ENCODE data around the gene SARDH.

SARDH gene

DNA sequence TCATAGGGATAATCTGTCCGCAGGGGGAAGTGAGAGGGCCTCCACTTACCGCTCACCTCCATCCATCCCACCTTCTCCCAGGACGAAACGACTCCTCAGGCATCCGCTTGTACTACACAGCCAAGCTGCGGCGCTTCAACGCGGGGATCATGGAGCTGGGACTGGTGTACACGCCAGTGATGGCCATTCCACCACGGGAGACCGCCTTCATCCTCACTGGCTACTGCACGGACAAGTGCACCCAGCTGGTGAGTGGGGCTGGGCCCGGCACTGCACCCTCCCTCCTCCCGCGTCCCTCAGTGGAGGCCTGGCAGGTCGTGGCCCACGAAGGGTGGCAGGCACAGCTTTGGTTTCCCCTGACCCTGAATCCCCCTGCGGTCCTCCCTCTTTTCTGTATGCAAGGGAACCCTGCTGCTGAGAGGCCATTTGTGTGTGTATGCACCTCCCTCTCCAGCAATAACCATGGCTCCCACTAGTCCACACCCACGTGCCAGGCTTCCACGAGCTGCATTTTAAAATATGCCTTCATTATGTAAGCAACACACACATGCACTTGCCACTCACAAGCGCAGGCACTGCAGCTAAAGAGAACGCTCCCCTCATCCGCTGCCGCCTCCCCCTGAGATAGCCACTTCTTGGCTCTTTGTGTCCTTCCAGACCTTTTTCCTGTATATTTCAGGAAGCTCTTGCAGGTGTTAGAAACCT, 90.2 kb downstream of the SARDH start:
- no peaks in the 10 kb centered on the region for H3K36me3 ChIP-seq (ENCODE audit: insufficient read depth, low read length)
- no peak overlapping the region for H3K27ac ChIP-seq (ENCODE audit: low read depth, low read length, poor library complexity, severe bottlenecking)
- no peaks in the 10 kb centered on the region for H3K9me3 ChIP-seq (ENCODE audit: low read length)
- H3K9me2 ChIP-seq (ENCODE audit: low read depth, low read length): no peaks in the 10 kb centered on the region
- no peaks in the 10 kb centered on the region for H3F3A ChIP-seq (ENCODE audit: insufficient read depth, low read length)
- H3K9ac ChIP-seq (ENCODE audit: low read length): no peak overlapping the region
- H3K79me2 ChIP-seq (ENCODE audit: insufficient read depth, low read length): no peaks in the 10 kb centered on the region
- TF ChIP-seq EZH2 (IDR thresholded peaks at IDR 0.05; ENCODE audit: borderline replicate concordance, low read length): no peak
- TF ChIP-seq, protein P1, sequence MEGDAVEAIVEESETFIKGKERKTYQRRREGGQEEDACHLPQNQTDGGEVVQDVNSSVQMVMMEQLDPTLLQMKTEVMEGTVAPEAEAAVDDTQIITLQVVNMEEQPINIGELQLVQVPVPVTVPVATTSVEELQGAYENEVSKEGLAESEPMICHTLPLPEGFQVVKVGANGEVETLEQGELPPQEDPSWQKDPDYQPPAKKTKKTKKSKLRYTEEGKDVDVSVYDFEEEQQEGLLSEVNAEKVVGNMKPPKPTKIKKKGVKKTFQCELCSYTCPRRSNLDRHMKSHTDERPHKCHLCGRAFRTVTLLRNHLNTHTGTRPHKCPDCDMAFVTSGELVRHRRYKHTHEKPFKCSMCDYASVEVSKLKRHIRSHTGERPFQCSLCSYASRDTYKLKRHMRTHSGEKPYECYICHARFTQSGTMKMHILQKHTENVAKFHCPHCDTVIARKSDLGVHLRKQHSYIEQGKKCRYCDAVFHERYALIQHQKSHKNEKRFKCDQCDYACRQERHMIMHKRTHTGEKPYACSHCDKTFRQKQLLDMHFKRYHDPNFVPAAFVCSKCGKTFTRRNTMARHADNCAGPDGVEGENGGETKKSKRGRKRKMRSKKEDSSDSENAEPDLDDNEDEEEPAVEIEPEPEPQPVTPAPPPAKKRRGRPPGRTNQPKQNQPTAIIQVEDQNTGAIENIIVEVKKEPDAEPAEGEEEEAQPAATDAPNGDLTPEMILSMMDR (IDR thresholded peaks at IDR 0.05; ENCODE audit: low read length): no peak
- H3K27me3 ChIP-seq (ENCODE audit: insufficient read depth, low read length): peaks cover 3% of the 10 kb centered on the region; the same call in 1 of the 2 replicates
- no peaks in the 10 kb centered on the region for H4K20me1 ChIP-seq (ENCODE audit: insufficient read depth, low read length)
- no peak overlapping the region for H3K4me3 ChIP-seq (ENCODE audit: low read depth, low read length, poor library complexity, severe bottlenecking)
- H2AFZ ChIP-seq (ENCODE audit: low read length): no peak overlapping the region
- no peaks in the 10 kb centered on the region for H3K4me1 ChIP-seq (ENCODE audit: insufficient read depth, low read length, severe bottlenecking)
- no peak overlapping the region for H3K4me2 ChIP-seq (ENCODE audit: low read length)

DNA sequence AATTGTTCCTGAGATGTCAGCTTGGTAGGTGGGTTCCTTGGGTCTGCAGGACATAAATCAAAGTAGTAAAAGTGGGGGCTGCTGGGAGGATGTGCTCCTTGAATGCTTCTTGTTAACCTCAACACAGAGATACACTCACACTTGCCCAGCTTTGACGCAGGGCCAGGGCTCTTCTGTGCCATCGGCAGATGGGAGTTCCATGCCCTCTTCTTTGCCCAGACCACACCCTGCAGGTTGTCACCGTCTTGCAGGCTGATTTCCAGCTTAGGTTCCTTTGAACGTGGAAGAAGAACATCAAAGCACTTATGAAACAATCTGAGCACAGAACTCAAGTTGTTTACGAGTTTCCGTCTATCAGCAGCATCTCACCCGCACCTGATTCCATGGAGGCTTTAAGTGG, 91.0 kb downstream of the SARDH start:
- no peaks in the 10 kb centered on the region for H3F3A ChIP-seq (ENCODE audit: insufficient read depth, low read length)
- H3K4me1 ChIP-seq (ENCODE audit: insufficient read depth, low read length, severe bottlenecking): no peaks in the 10 kb centered on the region
- H3K79me2 ChIP-seq (ENCODE audit: insufficient read depth, low read length): no peaks in the 10 kb centered on the region
- no peak overlapping the region for H3K27ac ChIP-seq (ENCODE audit: low read depth, low read length, poor library complexity, severe bottlenecking)
- H2AFZ ChIP-seq (ENCODE audit: low read length): no peak overlapping the region
- H3K36me3 ChIP-seq (ENCODE audit: insufficient read depth, low read length): no peaks in the 10 kb centered on the region
- TF ChIP-seq EZH2 (IDR thresholded peaks at IDR 0.05; ENCODE audit: borderline replicate concordance, low read length): no peak
- no peaks in the 10 kb centered on the region for H3K9me2 ChIP-seq (ENCODE audit: low read depth, low read length)
- H3K4me3 ChIP-seq (ENCODE audit: low read depth, low read length, poor library complexity, severe bottlenecking): no peak overlapping the region
- H3K9ac ChIP-seq (ENCODE audit: low read length): no peak overlapping the region
- H3K9me3 ChIP-seq (ENCODE audit: low read length): no peaks in the 10 kb centered on the region
- 0 out of 2 replicates have a peak, but pooled peaks cover 5% of the 10 kb centered on the region for H3K27me3 ChIP-seq (ENCODE audit: insufficient read depth, low read length)
- H4K20me1 ChIP-seq (ENCODE audit: insufficient read depth, low read length): no peaks in the 10 kb centered on the region
- no peak overlapping the region for H3K4me2 ChIP-seq (ENCODE audit: low read length)

DNA sequence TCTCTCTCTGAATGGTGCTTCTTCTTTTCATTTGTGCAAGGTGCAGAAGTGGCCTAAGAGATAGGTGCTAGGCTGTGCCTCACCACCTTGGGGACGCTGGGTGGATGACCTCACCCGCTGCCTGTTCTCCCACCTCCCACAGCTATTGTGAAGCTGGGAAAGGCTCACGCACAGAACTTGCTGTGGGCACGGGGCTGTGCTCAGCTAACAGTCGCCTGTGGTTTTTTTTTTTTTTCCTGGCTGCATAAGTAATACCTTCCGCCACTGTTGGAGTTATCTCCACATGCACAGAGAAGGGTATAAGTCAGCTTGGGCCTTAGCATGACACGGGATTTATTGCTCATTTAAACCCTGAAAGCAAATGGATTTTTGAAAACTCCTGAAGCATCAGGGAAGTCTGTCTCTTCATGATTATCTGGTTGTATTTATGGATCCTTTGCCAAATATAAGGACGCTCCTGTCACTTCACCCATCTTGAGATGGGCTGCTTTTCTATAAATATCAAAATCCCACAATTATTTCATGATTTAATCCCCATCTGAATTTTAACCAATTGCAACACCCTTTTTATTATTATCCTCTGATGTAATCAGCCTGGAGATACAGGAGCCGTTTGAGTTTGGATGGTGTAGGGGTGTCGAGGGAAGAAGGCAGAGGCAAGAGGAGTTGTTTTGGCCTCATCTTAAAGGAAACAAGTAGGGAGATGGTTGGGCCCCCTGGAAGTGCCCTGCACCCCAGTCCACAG, 93.0 kb downstream of the SARDH start:
- Histone ChIP-seq H3K36me3 (ENCODE audit: insufficient read depth, low read length) (no peaks in the 10 kb centered on the region), H3K27me3 (ENCODE audit: insufficient read depth, low read length) (0 out of 2 replicates have a peak, but pooled peaks cover 5% of the 10 kb centered on the region), H3K4me1 (ENCODE audit: insufficient read depth, low read length, severe bottlenecking) (no peaks in the 10 kb centered on the region)

More for the DNA sequence above, 93.0 kb downstream of the SARDH start:
- Histone ChIP-seq H3K27ac (ENCODE audit: low read depth, low read length, poor library complexity, severe bottlenecking) (no peak overlapping the region), H3F3A (ENCODE audit: insufficient read depth, low read length) (no peaks in the 10 kb centered on the region), H3K79me2 (ENCODE audit: insufficient read depth, low read length) (no peaks in the 10 kb centered on the region), H3K9me3 (ENCODE audit: low read length) (no peaks in the 10 kb centered on the region), H3K9me2 (ENCODE audit: low read depth, low read length) (no peaks in the 10 kb centered on the region), H3K4me2 (ENCODE audit: low read length) (no peak overlapping the region), H3K9ac (ENCODE audit: low read length) (no peak overlapping the region), H2AFZ (ENCODE audit: low read length) (no peak overlapping the region), H4K20me1 (ENCODE audit: insufficient read depth, low read length) (no peaks in the 10 kb centered on the region), H3K4me3 (ENCODE audit: low read depth, low read length, poor library complexity, severe bottlenecking) (no peak overlapping the region)
- TF ChIP-seq EZH2 (IDR thresholded peaks at IDR 0.05; ENCODE audit: borderline replicate concordance, low read length): no peak
- TF ChIP-seq, protein P1 (IDR thresholded peaks at IDR 0.05; ENCODE audit: low read length): no peak
